Panc1 (cell line): ENCODE results near the gene PLEKHF1.

Source experiments
- CTCF ChIP-seq: fragments of 450-650 bp; IDR thresholded peaks from 2 replicates; pipeline ENCODE4 v1.5.1; 2017; ENCODE audit warnings: mild to moderate bottlenecking
- POLR2AphosphoS5 ChIP-seq: IDR thresholded peaks from 2 replicates; pipeline ENCODE4 v1.6.1; 2012; ENCODE audit warnings: mild to moderate bottlenecking, low read depth, low read length, moderate library complexity

- TF ChIP-seq POLR2AphosphoS5 (no peak), CTCF (no peak)
Measured at GRCh38 chr19:29616541-29616940, 48.7 kb upstream of the PLEKHF1 start.
